GM12891 (cell line): Measurements from ENCODE around the gene SEC22C.

ENCODE experiments used
- DNase-seq: peaks from one replicate; pipeline ENCODE4 v3.0.0; 2011; ENCODE audit warnings: low spot score; ENCODE audit not compliant: insufficient read length
- FAIRE-seq: peaks from 2 replicates; lab custom pipeline; 2011; peaks lifted over from hg19 to GRCh38; lab: Jason Lieb, UNC
- PAX5 ChIP-seq: IDR thresholded peaks from 2 replicates; pipeline ENCODE4 v1.6.1; 2011; ENCODE audit warnings: low read length, moderate library complexity, mild to moderate bottlenecking; ENCODE audit not compliant: insufficient read depth, severe bottlenecking
- POLR2A ChIP-seq: IDR thresholded peaks from 2 replicates; pipeline ENCODE4 v1.6.1; 2011; ENCODE audit warnings: low read depth, low read length, control low read depth
- POLR2AphosphoS5 ChIP-seq: IDR thresholded peaks from 2 replicates; pipeline ENCODE4 v1.6.1; 2011; ENCODE audit warnings: low read depth, low read length, control low read depth
- POU2F2 ChIP-seq: IDR thresholded peaks from 2 replicates; pipeline ENCODE4 v1.6.1; 2011; ENCODE audit warnings: low read depth, mild to moderate bottlenecking, control low read depth, low read length, moderate library complexity
- SPI1 ChIP-seq: IDR thresholded peaks from 2 replicates; pipeline ENCODE4 v1.6.1; 2011; ENCODE audit warnings: low read depth, low read length, control low read depth
- TAF1 ChIP-seq: IDR thresholded peaks from 2 replicates; pipeline ENCODE4 v1.6.1; 2011; ENCODE audit warnings: low read depth, low read length, control low read depth

The SEC22C gene

DNA sequence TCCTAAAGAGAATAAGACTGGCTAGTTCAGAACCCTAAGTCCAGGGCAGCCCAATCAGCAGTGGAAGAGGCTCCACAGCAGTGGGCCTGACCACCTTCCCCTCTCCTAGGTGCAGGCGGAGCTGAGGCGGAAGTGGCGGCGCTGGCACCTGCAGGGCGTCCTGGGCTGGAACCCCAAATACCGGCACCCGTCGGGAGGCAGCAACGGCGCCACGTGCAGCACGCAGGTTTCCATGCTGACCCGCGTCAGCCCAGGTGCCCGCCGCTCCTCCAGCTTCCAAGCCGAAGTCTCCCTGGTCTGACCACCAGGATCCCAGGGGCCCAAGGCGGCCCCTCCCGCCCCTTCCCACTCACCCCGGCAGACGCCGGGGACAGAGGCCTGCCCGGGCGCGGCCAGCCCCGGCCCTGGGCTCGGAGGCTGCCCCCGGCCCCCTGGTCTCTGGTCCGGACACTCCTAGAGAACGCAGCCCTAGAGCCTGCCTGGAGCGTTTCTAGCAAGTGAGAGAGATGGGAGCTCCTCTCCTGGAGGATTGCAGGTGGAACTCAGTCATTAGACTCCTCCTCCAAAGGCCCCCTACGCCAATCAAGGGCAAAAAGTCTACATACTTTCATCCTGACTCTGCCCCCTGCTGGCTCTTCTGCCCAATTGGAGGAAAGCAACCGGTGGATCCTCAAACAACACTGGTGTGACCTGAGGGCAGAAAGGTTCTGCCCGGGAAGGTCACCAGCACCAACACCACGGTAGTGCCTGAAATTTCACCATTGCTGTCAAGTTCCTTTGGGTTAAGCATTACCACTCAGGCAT, 45.6 kb downstream of the SEC22C start:
- FAIRE-seq (no peak), DNase-seq (peak; percentile 59)
- TF ChIP-seq POU2F2 (no peak), POLR2A (no peak), TAF1 (no peak), POLR2AphosphoS5 (no peak), SPI1 (no peak), PAX5 (no peak)

DNA sequence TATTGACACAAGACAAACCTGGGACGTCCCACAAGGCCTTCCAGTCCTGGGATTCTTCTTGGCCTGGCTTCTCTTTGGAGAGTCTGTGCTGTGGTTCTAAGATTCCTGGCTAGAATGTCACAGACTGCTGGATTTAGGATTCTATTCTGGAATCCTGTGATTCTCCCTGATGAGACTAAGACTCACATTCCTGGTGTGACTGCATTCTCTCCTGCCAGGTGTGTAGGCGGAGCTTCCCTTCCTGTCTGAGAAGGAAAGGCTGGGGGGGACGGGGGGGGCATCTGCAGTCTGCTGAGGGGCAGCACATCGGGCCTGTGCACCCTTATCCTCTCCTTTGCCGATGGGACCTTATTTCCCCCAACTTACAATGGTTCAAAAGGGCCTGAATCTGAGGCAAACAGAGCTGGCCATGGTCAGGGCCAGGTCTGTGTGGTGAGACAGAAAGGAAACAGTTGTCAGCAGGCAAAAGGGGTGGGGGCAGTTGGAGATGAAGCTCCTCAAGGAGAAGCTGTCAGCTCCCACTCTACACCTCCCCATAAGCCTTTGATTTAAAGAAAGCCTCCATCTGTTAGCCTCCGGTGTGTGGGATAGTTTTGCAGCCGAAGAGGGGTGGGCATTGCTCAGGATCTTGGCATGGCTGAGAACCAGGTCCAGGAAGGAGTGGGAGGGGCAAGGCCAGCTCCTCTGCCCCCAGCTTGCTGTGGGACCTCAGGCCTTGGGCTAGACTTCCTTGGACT, 48.4 kb downstream of the SEC22C start:
- no peak for FAIRE-seq
- no peak for DNase-seq
- TF ChIP-seq POLR2AphosphoS5, result no peak
- no peak for TF ChIP-seq SPI1
- no peak for TF ChIP-seq POLR2A
- no peak for TF ChIP-seq PAX5
- TF ChIP-seq TAF1, result no peak
- TF ChIP-seq POU2F2, result no peak

GRCh38 chr3:42532229-42532628, 49.5 kb downstream of the SEC22C start:
- no peak for FAIRE-seq
- TF ChIP-seq TAF1 (no peak), PAX5 (no peak), POLR2AphosphoS5 (no peak), SPI1 (no peak), POLR2A (no peak), POU2F2 (no peak)
- DNase-seq, result no peak

DNA sequence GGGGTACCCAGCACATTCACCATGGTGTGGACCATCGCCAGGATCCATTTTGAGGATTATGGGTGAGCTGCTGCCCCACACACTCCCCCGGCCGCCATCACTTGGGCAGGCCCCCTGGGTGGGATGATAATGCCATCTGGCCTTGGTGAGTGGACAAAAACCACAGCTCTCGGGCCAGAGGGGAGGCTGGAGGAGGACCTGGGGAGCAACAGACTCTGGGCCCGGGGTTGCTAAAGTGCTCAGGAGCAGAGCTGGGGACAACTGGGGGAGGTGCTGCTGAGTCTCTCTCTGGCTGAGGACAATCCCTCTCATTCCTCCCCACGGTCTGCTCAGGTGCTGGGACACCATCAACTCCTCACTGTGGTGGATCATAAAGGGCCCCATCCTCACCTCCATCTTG, 50.3 kb downstream of the SEC22C start:
- no peak for DNase-seq
- TF ChIP-seq TAF1 (no peak), SPI1 (no peak), POLR2AphosphoS5 (no peak), POLR2A (no peak), PAX5 (no peak)

DNA sequence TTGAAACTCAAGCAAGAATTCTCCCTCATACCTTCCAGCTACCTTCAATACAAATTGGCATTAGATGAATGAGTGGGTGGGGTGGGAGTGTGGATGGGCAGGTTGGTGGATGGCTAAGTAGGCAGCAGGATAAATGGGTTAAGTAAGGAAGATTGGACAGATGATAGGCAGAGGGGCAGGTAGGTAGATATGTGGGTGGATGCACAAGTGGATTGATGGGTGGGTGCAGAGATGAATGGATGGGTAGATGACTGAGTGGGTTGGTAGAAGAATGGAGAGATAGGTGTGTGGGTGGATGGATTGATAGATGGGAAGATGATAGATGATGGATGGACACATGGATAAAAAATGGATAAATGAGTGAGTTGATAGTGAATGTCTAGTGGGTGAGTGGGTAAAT, 51.7 kb downstream of the SEC22C start:
- DNase-seq (no peak), FAIRE-seq (no peak)
- TF ChIP-seq TAF1, result no peak
- TF ChIP-seq POLR2A, result no peak

More for the DNA sequence above, 50.3 kb downstream of the SEC22C start:
- no peak for FAIRE-seq

GRCh38 chr3:42529468-42529867, 52.3 kb downstream of the SEC22C start:
- TF ChIP-seq POLR2A (no peak), POU2F2 (no peak), TAF1 (no peak), PAX5 (no peak), SPI1 (no peak), POLR2AphosphoS5 (no peak)

DNA sequence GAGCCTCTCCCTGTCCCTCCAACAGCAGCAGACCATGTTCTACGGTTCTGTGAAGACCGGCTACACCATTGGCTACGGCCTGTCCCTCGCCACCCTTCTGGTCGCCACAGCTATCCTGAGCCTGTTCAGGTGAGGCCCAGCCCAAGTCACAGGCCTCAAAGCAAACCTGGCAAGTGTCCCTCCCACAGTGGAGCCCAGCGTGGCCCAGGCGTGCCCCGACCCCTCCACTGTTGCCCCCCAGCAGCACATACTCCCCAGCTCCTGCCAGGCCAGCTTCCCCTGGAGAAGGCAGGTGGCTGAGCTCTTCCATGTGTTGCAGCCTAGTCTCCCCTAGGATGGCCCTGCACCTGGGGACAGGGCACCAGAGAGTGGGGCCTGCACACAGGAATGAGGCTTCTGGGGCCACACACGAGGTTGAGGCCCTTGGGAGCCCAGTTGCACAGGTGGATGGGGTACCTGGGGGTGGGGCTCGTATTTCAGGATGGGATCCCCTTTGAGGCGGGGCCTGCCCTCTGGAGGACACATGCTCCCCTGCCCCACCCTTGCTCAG, 54.3 kb downstream of the SEC22C start:
- FAIRE-seq (no peak), DNase-seq (no peak)
- TF ChIP-seq POU2F2 (no peak), SPI1 (no peak), PAX5 (no peak), TAF1 (no peak), POLR2AphosphoS5 (no peak), POLR2A (no peak)

More at GRCh38 chr3:42529468-42529867, 52.3 kb downstream of the SEC22C start:
- DNase-seq, result no peak
- no peak for FAIRE-seq

DNA sequence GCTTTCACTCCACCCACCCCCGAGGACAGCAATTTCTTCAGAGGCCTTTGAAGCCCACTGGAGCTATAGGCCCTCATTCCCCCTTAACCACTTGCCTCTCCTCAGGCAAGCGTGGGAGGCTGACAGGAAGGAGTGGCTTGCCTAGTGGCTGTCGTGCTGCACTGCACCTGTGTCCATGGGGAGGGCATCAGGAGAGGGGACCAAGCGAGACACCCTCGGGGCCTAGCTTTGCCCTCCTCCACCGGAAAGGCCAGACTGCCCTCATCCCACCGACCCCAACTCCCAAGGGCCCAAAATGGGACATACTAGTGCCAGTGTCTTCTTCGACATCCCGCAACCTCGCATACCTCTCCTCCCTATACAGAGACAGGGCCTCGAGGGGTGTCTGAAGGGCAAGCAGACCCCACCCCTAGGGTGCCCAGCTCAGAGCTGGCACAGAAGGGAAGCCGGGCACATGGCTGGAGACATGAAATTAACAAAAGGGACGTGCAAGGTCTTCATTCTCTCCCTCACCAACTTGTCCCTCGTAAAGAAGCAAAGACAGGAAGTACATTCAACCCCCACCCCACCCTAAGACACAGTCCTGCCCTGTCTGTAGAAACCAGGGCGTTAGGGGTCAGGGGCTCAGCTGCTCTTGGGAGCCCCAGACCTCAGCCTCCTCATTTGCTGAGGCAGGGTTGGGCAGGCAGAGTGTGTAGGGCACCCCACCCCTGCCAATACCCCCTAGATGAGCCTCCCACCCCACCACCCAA, 55.0 kb downstream of the SEC22C start:
- TF ChIP-seq SPI1 (no peak), POLR2A (no peak), TAF1 (no peak), POU2F2 (no peak), POLR2AphosphoS5 (no peak), PAX5 (no peak)
- DNase-seq (peak; percentile 50), FAIRE-seq (no peak)

DNA sequence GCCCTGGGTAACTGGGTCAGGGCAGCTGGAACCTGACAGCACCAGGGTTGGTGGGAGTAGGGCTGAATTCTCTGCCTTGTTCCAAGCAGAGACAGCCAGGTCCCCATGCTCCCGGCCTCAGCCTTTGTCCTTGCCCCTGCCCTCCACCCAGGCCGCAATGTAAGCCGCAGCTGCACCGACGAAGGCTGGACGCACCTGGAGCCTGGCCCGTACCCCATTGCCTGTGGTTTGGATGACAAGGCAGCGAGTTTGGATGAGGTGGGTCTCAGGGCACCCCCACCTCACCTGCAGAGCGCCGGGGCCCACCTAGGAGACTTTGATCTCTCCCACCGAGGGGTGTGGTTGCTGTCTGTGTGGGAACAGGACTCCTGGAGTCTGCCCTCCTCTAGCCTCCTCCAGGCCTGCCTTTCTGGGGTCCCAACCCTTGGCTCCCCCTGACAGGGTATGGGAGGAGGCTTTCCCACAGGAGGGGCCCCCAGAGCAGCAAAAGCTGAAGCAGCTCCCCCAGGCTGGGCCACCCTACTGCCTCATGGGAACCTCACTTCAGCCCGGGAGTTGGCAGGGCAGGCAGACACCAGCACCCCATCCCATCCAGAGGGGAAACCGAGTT, 55.9 kb downstream of the SEC22C start:
- TF ChIP-seq POLR2AphosphoS5, result no peak
- no peak for TF ChIP-seq POLR2A
- no peak for FAIRE-seq
- no peak for DNase-seq
